ENCODE data around the gene TRAPPC3L. TPM values are rescaled to one million over a fixed set of nuclear protein-coding genes. Genes with fewer than 3 reads are reported as not detected.

Gene TRAPPC3L
- total and polyA plus RNA-seq, 12 donors, result 0.03 to 0.26 (median 0.22) TPM; not detected in 4

GRCh38 chr6:116564311-116564710, 18.8 kb upstream of the TRAPPC3L start:
- ATAC-seq (no peak), DNase-seq (no peak)
- no peak overlapping the region for H3K4me3 ChIP-seq
- H3K27ac ChIP-seq, result no peak overlapping the region
- no peaks in the 10 kb centered on the region for H3K9me3 ChIP-seq
- H3K27me3 ChIP-seq, result peaks cover 0 to 3% (median 0%) of the 10 kb centered on the region in 7 donors
- H3K4me1 ChIP-seq, result peaks cover 0 to 13% (median 0%) of the 10 kb centered on the region in 9 donors
- WGBS, 2 donors, result 88 to 91% methylated on average over 7 of the region's 7 CpGs
- TF ChIP-seq CTCF (IDR thresholded peaks at IDR 0.05), result no peak
- intact Hi-C loops (cut with DNase I), result loop anchor here in 8 of 10 donors (5.0 to 10.0 kb wide), 6 partner anchors 280 to 350 kb away; partner anchors contain the start of gene TSPYL1 (in 3 of the 8)
- H3K36me3 ChIP-seq, result no peaks in the 10 kb centered on the region

GRCh38 chr6:116563830-116564229, 18.3 kb upstream of the TRAPPC3L start:
- Histone ChIP-seq H3K27me3 (peaks cover 0 to 3% (median 0%) of the 10 kb centered on the region in 7 donors), H3K4me1 (peaks cover 0 to 8% (median 0%) of the 10 kb centered on the region in 9 donors), H3K9me3 (no peaks in the 10 kb centered on the region), H3K4me3 (no peak overlapping the region), H3K27ac (no peak overlapping the region), H3K36me3 (no peaks in the 10 kb centered on the region)
- no peak for TF ChIP-seq CTCF (IDR thresholded peaks at IDR 0.05)
- WGBS, 2 donors, result 93 to 95% methylated on average over 9 of the region's 9 CpGs
- DNase-seq, result no peak
- ATAC-seq, result no peak
- intact Hi-C loops (cut with DNase I), result loop anchor here in 8 of 10 donors (5.0 to 10.0 kb wide), 6 partner anchors 279 to 349 kb away; partner anchors contain the start of gene TSPYL1 (in 3 of the 8)

GRCh38 chr6:116562614-116563013, 17.1 kb upstream of the TRAPPC3L start:
- Histone ChIP-seq H3K4me1 (peaks cover 0 to 8% (median 5%) of the 10 kb centered on the region in 9 donors), H3K36me3 (no peaks in the 10 kb centered on the region), H3K4me3 (no peak overlapping the region), H3K27ac (no peak overlapping the region), H3K9me3 (no peaks in the 10 kb centered on the region), H3K27me3 (peaks cover 0 to 3% (median 0%) of the 10 kb centered on the region in 7 donors)
- TF ChIP-seq CTCF (IDR thresholded peaks at IDR 0.05), result no peak
- DNase-seq (no peak), ATAC-seq (peak in 1 of 8 donors; percentile 18)
- 37 to 46% methylated on average over 3 of the region's 3 CpGs for WGBS, 2 donors
- intact Hi-C loops (cut with DNase I), result loop anchor here in 8 of 10 donors (5.0 to 10.0 kb wide), 6 partner anchors 278 to 348 kb away; partner anchors contain the start of gene TSPYL1 (in 3 of the 8)

GRCh38 chr6:116562019-116562403, 16.5 kb upstream of the TRAPPC3L start:
- H3K4me3 ChIP-seq, result no peak overlapping the region

More at GRCh38 chr6:116562019-116562403, 16.5 kb upstream of the TRAPPC3L start:
- Histone ChIP-seq H3K4me1 (peaks cover 0 to 12% (median 8%) of the 10 kb centered on the region in 9 donors), H3K27me3 (peaks cover 0 to 3% (median 0%) of the 10 kb centered on the region in 7 donors), H3K27ac (no peak overlapping the region), H3K36me3 (no peaks in the 10 kb centered on the region), H3K9me3 (no peaks in the 10 kb centered on the region)
- no peak for ATAC-seq
- TF ChIP-seq CTCF (IDR thresholded peaks at IDR 0.05), result no peak
- WGBS, 2 donors, result 89 to 91% methylated on average over 4 of the region's 4 CpGs
- intact Hi-C loops (cut with DNase I), result loop anchor here in 8 of 10 donors (5.0 to 10.0 kb wide), 6 partner anchors 277 to 347 kb away; partner anchors contain the start of gene TSPYL1 (in 3 of the 8)
- no peak for DNase-seq

Data from heart right ventricle (tissue), 16 donors.